Cerebellar nuclear complex (tissue), 1 donor: ENCODE measurements around the gene NTHL1.

Experiments
- DNase-seq, 2 experiments: peaks; one replicate each; lab custom pipeline; 2025; lab: John Stamatoyannopoulos, UW

NTHL1 gene

DNA sequence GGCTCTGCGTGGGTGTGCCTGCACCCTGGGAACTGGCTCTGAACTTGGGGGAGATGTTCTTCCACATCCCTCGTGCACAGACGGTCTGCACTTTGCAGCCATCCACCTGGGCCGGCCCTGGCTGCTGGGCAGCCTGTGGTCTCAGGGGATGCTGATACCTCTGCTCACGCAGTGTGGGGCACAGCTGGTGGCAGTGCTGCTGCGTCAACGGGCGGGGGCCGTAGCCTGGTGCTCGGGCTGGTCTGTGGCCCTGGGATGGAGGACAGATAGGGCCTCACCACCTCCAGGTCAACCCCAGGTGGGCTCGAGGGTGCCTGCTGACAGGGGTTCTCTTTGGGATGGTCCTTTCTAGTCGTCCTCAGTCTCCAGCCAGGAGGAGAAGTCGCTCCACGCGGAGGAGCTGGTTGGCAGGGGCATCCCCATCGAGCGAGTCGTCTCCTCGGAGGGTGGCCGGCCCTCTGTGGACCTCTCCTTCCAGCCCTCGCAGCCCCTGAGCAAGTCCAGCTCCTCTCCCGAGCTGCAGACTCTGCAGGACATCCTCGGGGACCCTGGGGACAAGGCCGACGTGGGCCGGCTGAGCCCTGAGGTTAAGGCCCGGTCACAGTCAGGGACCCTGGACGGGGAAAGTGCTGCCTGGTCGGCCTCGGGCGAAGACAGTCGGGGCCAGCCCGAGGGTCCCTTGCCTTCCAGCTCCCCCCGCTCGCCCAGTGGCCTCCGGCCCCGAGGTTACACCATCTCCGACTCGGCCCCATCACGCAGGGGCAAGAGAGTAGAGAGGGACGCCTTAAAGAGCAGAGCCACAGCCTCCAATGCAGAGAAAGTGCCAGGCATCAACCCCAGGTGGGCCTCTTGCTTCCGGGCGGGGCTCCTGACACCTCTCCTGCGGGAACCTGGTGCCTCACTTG is 36.5 kb upstream of the NTHL1 start:
- DNase-seq: no peak

DNA sequence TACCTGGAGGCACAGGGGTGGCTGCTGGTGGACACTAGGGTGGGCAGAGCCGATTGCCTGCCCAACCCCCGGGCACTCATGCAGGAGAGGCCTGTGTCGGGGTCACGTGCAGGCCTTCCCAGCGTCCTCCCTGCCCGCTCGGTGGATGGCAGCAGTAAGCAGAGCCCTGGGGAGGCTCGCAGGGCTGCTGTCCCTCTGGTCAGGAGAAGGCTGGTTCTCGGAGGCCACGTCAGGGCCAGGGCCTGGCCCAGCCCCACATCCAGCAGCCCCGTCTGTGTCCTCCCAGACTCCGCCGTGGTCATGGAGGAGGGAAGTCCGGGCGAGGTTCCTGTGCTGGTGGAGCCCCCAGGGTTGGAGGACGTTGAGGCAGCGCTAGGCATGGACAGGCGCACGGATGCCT is 35.8 kb upstream of the NTHL1 start:
- no peak for DNase-seq

DNA sequence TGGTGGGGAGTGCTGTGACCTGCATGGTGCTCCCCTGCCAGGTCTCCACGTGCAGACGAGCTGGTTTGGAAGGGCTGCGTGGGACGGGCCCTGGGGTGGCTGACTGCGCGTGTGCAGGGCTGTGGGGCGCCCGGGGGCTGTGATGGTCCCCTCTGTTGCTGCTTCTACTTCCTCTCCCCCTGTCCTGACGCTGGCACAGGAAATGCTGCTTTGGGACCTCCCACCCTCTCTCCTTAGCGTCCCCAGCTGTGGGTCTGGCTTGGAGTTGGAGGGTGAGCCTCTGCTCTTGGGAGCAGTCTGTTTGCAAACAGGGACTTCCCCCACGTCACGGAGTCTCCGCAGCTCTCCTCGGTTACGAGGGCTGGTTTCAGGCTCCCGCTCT is 35.3 kb upstream of the NTHL1 start:
- DNase-seq: no peak

DNA sequence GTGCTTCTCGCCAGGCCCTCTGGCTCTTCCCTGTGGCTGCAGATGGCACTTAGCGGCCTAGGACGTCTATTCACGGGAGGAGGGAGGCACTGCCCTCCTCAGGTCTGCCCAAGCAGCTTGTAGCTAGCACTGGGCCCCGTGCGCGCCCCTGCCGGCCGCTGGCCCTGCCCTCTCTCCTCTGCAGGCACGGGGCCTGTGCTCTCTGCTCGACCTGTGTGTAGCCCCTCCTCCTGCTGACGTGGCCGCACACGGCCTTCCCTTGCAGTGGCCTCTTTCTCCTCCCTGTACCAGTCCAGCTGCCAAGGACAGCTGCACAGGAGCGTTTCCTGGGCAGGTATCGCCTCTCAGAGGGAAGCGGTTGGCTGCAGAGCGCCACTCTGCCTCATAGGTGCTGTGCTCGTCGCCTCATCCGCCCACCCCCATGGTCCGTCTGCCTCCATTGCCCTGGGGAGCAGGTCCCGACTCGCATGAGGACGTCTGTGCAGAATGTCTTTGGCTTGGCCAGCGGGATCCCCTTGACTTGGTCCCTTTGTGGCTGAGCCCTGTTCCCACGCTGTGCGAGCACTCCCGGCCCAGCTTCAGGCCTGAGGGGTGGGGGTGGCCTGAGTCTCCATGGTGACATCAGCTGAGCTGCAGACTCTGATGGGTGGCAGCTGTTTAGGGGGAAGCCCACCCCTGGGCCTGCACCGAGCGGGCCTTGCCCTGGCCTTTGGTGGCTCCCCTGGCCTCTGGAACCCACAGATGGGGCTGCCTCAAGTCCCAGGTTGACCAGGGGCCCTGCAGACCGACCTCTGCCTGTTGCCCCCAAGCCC is 34.7 kb upstream of the NTHL1 start:
- DNase-seq: peak; percentile 22 to 59

DNA sequence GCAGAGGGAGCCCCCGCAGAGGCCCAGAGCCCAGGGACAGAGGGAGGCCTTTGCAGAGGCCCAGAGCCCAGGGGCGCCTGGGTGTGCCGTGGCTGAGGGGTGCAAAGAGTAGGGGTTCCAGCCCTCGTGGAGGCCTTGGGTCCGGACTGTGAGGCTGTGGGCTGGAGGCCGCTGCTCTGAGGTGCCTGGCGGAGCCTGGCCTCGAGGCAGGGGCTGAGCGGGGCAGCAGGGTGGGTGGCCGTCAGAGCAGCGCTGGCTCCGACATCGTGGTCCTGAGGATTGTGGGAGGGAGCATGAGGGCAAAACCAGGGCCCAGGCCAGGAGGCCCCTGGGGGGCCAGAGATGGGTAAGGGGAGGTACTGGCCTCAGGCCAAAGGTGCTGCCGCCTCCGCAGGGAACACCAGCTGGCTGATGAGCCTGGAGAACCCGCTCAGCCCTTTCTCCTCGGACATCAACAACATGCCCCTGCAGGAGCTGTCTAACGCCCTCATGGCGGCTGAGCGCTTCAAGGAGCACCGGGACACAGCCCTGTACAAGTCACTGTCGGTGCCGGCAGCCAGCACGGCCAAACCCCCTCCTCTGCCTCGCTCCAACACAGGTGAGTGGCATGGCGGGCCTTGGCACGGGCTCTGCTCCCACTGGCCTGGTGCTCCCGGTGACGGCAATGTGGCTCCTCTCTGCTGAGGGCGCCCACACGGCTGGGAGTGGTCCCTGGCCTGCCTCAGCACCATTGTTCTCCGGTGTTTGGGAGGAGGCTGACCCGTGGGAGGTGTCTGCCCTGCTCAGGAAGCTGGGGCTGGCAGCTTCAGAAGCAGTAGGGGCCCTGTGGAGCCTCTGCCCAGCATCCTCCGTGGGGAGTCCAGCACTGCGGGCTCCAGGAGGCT is 33.8 kb upstream of the NTHL1 start:
- DNase-seq: no peak

DNA sequence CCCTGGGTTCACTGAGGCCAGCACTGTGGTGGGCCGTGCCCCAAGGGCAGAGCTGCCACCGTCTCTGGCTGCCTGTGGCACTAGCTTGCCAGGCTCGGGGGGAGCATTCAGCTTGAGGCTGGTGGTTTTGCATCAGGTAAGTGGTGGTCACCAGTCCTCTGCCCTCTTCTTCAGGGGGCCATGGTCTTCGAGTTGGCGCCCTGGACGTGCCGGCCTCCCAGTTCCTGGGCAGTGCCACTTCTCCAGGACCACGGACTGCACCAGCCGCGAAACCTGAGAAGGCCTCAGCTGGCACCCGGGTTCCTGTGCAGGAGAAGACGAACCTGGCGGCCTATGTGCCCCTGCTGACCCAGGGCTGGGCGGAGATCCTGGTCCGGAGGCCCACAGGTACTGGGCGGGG is 32.4 kb upstream of the NTHL1 start:
- DNase-seq: no peak

DNA sequence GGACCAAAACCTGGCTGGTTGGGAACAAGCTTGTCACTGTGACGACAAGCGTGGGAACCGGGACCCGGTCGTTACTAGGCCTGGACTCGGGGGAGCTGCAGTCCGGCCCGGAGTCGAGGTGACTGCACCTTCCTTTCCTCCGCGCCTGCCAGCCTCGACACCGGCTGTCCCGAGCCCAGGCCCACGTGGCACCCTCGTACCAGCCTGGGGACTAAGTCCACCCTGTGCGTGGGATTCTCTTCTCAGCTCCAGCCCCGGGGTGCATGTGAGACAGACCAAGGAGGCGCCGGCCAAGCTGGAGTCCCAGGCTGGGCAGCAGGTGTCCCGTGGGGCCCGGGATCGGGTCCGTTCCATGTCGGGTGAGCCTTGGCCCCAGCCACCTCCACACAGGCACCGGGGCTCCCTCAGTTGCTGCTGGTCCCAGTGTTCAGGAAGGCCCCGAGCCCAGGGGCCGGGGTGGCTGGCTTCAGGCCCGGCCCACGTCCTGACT is 31.7 kb upstream of the NTHL1 start:
- no peak for DNase-seq

DNA sequence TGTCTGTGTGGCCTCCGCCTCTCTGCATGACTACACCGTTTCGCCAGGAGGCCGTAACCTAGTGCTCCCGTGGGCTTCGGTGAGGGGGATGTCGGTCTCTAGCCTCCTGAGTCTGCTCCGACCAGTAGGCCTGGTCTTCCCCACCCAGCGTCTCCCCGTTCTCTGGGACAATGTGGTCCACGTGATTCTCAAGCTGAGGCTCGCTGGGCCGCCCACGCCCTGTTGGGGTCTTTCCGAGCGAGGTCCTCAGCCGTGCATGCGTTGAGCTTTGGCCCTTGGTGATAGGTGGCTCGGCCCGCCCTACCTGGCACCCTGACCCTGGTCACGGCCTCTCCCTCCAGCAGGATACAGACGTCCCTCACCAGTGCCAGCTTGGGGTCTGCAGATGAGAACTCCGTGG is 31.1 kb upstream of the NTHL1 start:
- no peak for DNase-seq

DNA sequence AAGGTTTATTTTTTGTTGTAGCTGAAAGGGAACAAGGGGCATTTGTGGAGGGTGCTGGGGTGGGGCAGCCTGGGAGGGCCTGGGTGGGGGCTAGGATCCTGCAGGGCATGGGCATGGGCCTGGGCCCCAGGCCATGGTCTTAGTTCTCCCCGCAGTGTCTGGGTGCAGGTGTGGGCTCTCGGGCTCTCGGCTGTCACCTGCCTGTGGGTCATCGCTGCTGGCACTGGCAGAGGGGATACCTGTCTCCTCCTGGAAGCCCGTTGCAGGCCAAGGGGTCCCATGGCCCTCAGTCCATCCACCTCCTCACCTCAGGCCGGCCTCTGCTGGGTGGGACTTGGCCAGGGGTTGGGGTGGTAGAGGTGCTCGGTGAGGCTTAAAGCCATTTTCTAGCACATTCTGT is 30.5 kb upstream of the NTHL1 start:
- DNase-seq: no peak

DNA sequence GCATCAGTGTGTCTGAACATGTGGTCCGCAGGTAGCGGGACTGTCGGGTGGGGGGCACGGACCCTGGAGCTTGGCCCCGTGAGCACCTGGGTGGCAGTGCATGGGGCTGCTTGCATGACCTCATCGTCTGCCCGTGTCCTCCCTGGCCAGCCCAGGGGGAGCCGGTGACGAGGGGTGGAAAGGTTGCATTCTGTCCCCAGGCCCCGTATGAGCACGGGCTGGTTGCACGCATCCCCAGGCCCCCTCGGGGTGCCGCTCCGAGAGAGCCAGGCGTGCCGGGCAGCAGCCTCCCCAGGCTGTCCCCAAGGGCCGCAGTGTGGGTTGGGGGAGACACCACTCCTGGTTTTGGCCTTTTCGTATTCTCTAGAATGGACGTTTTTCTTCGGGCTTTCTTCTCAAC is 30.1 kb upstream of the NTHL1 start:
- no peak for DNase-seq

DNA sequence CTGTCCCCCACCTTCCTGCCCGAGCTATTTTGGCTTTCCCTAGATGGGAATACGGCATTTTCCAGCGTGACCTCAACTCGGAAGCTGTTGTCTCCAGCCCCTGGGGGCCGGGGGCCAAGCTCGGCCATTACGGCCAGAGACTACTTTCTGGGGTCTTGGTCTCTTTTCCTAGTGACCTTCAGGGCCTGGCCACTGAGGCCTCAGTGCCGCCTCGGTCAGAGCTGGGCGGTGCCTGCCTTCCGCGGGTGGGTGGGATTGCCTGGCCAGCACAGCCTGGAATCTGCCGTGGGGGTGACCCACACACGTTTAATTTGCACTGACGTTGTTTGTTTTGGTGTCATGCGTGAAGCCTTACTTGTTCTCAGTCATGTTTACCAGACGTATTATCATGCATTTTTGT is 29.4 kb upstream of the NTHL1 start:
- no peak for DNase-seq

DNA sequence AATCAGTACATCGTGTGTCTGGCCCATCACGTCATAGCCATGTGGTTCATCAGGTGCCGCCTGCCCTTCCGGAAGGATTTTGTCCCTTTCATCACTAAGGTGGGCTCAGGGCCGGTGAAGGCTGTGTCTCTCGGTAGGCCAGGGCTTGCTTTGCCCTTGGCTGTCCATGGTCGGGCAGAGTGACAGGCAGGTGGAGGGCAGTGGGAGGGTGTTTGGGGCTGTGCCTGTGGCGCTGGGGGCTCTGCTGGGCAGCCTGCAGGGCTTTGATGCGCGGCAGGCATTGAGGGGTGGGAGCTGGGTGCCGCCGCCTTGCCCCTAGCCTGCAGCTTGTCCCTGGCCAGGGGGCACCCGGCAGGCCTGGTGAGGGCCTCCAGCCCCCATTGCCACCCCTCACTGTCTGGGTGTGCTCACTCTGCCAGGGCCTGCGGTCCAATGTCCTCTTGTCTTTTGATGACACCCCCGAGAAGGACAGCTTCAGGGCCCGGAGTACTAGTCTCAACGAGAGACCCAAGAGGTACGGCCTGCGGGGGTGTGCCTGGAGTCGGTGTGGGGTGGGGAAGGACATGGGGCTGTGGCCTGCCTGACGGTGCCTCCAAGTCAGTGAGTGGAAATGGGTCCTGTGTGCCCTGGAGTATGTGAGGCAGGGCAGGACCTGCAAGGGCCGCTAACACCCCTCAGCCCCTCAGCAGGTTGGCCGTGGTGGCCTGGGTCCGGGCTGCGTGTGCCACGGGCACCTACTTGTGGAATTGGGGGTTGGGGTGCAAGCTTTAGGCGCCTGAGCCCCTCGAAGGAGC is 28.6 kb upstream of the NTHL1 start:
- no peak for DNase-seq

DNA sequence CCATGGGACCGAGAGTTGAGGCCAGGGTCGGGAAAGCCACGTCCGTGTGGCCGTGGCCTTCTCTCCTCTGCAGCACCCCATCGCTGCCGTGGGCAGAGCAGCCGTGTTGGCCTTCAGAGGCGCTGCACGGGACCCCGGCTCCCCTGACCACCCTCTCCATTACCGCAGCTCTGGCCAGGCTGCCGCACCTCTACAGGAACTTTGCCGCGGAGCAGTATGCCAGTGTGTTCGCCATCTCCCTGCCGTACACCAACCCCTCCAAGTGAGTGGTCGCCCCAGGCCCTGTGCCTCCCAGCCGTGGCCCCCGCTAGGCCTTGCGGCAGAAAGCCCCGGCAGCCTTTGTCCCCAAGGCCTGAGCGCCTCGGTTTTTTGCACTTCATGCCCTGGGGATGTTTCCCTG is 28.0 kb upstream of the NTHL1 start:
- DNase-seq: no peak

DNA sequence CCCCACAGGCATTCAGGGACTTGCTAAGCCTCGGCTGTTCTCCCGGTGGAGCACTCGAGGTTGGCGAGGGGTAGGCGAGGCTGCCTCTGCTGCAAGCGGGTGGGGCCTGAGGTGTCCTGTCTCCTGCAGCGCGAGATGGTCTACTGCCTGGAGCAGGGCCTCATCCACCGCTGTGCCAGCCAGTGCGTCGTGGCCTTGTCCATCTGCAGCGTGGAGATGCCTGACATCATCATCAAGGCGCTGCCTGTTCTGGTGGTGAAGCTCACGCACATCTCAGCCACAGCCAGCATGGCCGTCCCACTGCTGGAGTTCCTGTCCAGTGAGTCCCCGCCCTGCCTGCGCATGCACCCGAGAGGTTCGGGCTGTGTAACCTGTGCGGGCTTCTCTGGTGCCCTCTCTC is 26.4 kb upstream of the NTHL1 start:
- no peak for DNase-seq

DNA sequence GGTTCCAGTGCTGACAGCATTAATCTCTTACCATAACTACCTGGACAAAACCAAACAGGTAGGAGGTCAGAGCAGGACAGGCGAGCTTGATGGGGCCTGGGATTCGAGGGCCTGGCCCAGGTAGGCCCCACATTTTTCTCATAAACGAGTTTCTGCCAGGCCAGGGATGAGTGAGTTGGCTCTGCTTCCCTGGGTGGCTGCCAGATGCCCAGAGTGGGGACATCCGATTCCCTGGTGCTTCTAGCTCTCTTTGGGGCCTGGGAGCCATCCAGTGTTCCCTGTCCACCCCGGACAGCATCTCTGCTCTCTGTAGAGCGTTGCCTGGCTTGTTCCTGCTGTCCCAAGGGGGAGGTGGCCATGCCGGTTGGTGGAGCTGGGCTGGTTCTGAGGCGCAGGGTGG is 25.3 kb upstream of the NTHL1 start:
- DNase-seq: no peak

DNA sequence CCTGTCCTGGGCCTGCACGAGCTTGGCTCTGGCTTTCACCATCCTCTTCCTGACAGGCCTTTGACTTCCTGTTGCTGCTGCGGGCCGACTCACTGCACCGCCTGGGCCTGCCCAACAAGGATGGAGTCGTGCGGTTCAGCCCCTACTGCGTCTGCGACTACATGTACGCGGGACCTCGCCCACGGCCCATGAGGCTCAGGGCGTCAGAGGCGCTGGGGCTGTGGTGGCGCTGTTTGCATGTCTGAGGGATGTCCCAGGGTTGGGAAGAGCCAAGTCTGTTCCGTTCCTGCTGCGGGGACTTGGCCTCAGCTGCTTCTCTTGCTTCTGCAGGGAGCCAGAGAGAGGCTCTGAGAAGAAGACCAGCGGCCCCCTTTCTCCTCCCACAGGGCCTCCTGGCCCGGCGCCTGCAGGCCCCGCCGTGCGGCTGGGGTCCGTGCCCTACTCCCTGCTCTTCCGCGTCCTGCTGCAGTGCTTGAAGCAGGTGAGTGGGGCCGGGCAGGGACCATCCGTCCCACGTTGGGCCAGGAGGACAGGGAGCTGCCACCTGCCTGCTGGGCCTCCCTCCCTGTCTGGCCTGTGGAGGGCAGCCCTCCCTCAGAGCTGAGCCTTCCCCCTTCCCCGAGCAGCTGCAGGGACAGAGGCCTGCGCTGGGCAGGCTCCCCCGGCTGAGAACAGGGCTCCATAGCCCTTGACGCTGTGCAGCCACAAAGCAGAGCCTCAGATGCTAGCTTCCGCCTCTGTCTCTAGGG is 24.0 kb upstream of the NTHL1 start:
- DNase-seq: no peak

DNA sequence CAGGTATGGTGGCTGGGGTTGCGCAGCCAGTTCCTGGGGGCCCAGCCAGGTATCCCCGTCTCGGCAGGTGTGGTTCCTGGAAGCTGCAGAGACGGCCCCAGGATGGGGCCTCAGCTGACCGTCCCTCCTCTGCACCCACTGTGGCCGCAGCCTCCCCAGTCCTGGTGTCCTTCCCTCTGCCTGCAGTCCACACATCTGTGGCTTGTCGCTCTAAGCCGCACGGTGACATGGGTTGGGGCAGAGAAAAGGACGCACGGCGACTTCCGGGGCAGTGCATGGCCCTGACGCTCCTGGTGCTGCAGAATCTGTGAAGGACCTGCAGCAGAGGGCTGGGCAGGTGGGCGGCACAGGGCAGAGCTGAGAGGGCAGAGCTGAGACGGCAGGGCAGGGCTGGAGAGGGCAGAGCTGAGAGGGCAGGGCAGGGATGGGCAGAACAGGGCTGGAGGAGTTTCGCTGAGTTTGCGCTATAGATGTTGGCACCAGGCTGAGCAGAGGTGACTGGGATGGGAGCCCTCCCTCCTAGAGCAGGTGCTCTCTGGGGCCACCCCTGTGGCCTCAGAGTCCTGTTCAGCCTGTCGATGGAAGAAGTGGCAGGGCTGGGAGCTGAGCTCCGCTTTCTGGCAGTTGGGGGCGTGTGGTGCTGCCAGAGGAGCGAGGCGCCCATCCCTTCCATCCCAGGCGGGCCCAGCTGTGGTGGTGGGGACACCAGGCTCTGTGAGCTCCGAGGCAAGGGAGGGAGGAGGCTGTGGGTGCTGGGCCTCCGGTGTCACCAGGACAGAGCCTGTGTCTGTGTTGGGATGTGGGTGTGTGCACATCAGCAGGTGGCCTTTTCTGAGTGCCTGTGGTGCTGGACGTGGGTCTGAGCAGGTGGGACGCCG is 23.2 kb upstream of the NTHL1 start:
- no peak for DNase-seq

DNA sequence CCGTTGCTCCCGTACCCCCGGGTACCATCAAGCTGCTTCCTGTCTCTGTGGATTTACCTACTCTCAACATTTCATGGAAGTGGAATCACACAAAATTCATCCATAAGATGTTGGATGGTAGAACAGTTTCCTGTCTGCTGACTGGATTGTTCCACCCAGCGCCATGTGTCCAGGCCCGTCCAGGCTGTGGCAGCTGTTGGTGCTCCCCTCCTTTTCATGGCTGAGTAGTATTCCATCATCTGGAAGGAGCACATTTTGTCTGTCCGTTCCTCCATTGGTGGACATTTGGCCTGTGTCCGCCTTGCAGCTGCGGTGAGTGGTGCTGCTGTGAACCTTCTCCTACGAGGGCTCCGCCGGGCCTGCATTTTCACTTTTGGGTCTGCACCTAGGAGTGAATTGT is 18.5 kb upstream of the NTHL1 start:
- DNase-seq: no peak

DNA sequence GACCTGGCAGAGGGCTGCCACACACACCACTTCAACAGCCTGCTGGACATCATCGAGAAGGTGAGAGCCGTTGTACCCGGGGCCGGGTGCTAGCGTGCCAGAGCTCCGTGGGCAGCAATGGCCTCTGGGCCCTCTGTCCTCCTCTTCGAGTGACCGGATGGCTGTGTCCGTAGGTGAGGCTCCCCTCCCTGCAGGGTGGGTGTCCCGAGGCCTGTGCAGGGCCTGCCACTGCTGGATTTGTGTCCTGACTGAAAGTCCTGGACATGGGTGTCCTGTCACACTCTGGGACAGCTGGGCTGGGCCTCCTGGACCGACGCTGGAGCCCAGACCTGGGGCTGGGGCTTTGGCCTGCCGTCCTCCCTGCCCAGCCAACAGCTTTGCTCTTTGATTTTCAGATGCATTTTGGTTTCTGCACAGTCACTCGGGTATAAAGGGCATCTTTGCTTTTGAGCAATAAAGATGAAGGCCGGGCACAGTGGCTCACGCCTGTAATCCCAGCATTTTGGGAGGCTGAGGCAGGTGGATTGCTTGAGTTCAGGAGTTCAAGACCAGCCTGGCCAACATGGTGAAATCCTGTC is 16.8 kb upstream of the NTHL1 start:
- DNase-seq: no peak
